Panc1 (cell line): ENCODE results near the gene EYS. TPM values are rescaled to one million over a fixed set of nuclear protein-coding genes. Genes with fewer than 3 reads are reported as not detected.

Experiments used
- ATAC-seq: fragments of 200-7000 bp; cut with Tn5 transposase; 2 replicates; pipeline ENCODE4 v1.9.1; 2020; ENCODE audit warnings: mild to moderate bottlenecking, moderate library complexity
- BruUV-seq: library from RNA; stranded (reverse); fragments of 400-500 nt; replicated peaks from 2 replicates; lab custom pipeline; 2021; lab: Mats Ljungman, UMichigan
- CTCF ChIA-PET: fragments of 300-600 bp; sonication (Branson Sonifier 250); formaldehyde crosslinking; loops from one replicate; lab custom pipeline; 2022; ENCODE audit warnings: antibody characterized with exemption; lab: Charles Lee
- POLR2A ChIA-PET: fragments of 300-600 bp; sonication (Branson Sonifier 250); formaldehyde crosslinking; loops from one replicate; lab custom pipeline; 2022; ENCODE audit warnings: antibody characterized with exemption; lab: Charles Lee
- DNase-seq: peaks from one replicate; pipeline ENCODE4 v3.0.0-alpha.2; 2010; ENCODE audit warnings: low read depth, low spot score
- H3K27ac ChIP-seq: 2 replicates; pipeline ENCODE4 v1.5.1; 2011; ENCODE audit warnings: mild to moderate bottlenecking, low read length, inconsistent platforms
- H3K27me3 ChIP-seq: fragments of 200-500 bp; sonication (Bioruptor generic); 2 replicates; pipeline ENCODE4 v1.6.0; 2014; ENCODE audit warnings: low read length, inconsistent platforms; ENCODE audit not compliant: control insufficient read depth, insufficient read depth
- H3K36me3 ChIP-seq: fragments of 200-500 bp; sonication (Bioruptor generic); 2 replicates; pipeline ENCODE4 v1.5.1; 2014; ENCODE audit warnings: inconsistent platforms, mild to moderate bottlenecking, low read length, moderate library complexity; ENCODE audit not compliant: control insufficient read depth, insufficient read depth
- H3K4me1 ChIP-seq: 2 replicates; pipeline ENCODE4 v1.5.1; 2011; ENCODE audit warnings: inconsistent platforms, mild to moderate bottlenecking, low read length, moderate library complexity; ENCODE audit not compliant: control insufficient read depth, insufficient read depth
- H3K4me3 ChIP-seq, 2 experiments: 2 replicates each; pipeline ENCODE4 v1.5.1; 2011 to 2012; ENCODE audit warnings: low read depth in 2 of 2, low read length in 2 of 2, mild to moderate bottlenecking in 2 of 2, inconsistent platforms in 1 of 2, moderate library complexity in 1 of 2
- H3K9me3 ChIP-seq: fragments of 200-500 bp; sonication (Bioruptor generic); 2 replicates; pipeline ENCODE4 v1.5.1; 2014; ENCODE audit warnings: low read depth, mild to moderate bottlenecking, inconsistent platforms, low read length, moderate library complexity; ENCODE audit not compliant: control insufficient read depth, insufficient read depth
- POLR2AphosphoS5 ChIP-seq: IDR thresholded peaks from 2 replicates; pipeline ENCODE4 v1.6.1; 2012; ENCODE audit warnings: mild to moderate bottlenecking, low read depth, low read length, moderate library complexity
- SIN3A ChIP-seq: IDR thresholded peaks from 2 replicates; pipeline ENCODE4 v1.6.1; 2012; ENCODE audit warnings: low read depth, mild to moderate bottlenecking, low read length, moderate library complexity, borderline replicate concordance; ENCODE audit not compliant: insufficient read depth
- TCF7L2 ChIP-seq: IDR thresholded peaks from 2 replicates; pipeline ENCODE4 v1.6.1; 2011; ENCODE audit warnings: mild to moderate bottlenecking, low read depth, low read length, inconsistent platforms
- in situ Hi-C: cut with HindIII; loops from 2 replicates; pipeline ENCODE4 v1.10.0; 2016; ENCODE audit warnings: low sequenced_read_pairs, low pct_unique_long_range_greater_than_20kb
- intact Hi-C: fragments of 100-400 bp; cut with micrococcal nuclease; formaldehyde crosslinking; loops from one replicate; pipeline ENCODE4 v1.10.0; 2022; ENCODE audit not compliant: unreplicated experiment
- total RNA-seq: library from RNA; stranded (reverse); gene quantifications from one replicate; pipeline ENCODE4 v1.2.1, GENCODE V29; 2021; ENCODE audit not compliant: unreplicated experiment
- TF ChIP-seq, protein P1 (sequence below), 2 experiments: IDR thresholded peaks; 2 replicates each; pipeline ENCODE4 v1.6.1; 2011 to 2012; ENCODE audit warnings: low read depth in 2 of 2, control low read depth in 1 of 2, low read length in 1 of 2, mild to moderate bottlenecking in 1 of 2, moderate library complexity in 1 of 2; ENCODE audit not compliant: insufficient read depth in 1 of 2
- TF ChIP-seq, protein P2 (sequence below): fragments of 450-650 bp; IDR thresholded peaks from 2 replicates; pipeline ENCODE4 v1.5.1; 2017; ENCODE audit warnings: mild to moderate bottlenecking

EYS gene
- total RNA-seq, 1 experiment from 2014 or later: not detected

DNA sequence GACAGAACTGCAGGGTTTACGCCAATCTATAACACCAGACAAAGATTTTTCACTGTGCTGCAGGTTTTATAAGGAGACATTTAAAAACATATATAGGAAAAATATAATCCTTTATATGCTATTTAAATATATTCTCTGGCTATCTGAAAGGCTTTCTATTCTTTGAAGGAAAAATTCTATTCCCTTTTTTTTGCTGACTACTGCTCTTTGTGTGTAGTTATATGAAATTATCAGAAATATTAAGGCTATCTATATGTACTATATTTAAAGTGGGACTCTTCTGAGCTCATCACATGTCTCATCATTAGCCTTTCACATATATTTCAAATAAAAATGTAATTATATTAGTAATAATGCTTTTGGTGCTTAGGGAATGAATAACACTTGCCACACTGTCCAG, 930.7 kb downstream of the EYS start:
- Histone ChIP-seq H3K27me3 (no peaks in the 10 kb centered on the region), H3K36me3 (no peaks in the 10 kb centered on the region), H3K27ac (no peak overlapping the region), H3K4me1 (no peaks in the 10 kb centered on the region), H3K9me3 (0 out of 2 replicates have a peak, but pooled peaks cover 5% of the 10 kb centered on the region), H3K4me3 (no peak overlapping the region)
- ATAC-seq (no peak), DNase-seq (no peak)
- CTCF ChIA-PET: no interaction called here
- TF ChIP-seq, protein P1, sequence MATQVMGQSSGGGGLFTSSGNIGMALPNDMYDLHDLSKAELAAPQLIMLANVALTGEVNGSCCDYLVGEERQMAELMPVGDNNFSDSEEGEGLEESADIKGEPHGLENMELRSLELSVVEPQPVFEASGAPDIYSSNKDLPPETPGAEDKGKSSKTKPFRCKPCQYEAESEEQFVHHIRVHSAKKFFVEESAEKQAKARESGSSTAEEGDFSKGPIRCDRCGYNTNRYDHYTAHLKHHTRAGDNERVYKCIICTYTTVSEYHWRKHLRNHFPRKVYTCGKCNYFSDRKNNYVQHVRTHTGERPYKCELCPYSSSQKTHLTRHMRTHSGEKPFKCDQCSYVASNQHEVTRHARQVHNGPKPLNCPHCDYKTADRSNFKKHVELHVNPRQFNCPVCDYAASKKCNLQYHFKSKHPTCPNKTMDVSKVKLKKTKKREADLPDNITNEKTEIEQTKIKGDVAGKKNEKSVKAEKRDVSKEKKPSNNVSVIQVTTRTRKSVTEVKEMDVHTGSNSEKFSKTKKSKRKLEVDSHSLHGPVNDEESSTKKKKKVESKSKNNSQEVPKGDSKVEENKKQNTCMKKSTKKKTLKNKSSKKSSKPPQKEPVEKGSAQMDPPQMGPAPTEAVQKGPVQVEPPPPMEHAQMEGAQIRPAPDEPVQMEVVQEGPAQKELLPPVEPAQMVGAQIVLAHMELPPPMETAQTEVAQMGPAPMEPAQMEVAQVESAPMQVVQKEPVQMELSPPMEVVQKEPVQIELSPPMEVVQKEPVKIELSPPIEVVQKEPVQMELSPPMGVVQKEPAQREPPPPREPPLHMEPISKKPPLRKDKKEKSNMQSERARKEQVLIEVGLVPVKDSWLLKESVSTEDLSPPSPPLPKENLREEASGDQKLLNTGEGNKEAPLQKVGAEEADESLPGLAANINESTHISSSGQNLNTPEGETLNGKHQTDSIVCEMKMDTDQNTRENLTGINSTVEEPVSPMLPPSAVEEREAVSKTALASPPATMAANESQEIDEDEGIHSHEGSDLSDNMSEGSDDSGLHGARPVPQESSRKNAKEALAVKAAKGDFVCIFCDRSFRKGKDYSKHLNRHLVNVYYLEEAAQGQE (IDR thresholded peaks at IDR 0.05; ENCODE audit: insufficient read depth in 1 of 2, low read depth in 2 of 2, low read length in 1 of 2): no peak
- TF ChIP-seq, protein P2, sequence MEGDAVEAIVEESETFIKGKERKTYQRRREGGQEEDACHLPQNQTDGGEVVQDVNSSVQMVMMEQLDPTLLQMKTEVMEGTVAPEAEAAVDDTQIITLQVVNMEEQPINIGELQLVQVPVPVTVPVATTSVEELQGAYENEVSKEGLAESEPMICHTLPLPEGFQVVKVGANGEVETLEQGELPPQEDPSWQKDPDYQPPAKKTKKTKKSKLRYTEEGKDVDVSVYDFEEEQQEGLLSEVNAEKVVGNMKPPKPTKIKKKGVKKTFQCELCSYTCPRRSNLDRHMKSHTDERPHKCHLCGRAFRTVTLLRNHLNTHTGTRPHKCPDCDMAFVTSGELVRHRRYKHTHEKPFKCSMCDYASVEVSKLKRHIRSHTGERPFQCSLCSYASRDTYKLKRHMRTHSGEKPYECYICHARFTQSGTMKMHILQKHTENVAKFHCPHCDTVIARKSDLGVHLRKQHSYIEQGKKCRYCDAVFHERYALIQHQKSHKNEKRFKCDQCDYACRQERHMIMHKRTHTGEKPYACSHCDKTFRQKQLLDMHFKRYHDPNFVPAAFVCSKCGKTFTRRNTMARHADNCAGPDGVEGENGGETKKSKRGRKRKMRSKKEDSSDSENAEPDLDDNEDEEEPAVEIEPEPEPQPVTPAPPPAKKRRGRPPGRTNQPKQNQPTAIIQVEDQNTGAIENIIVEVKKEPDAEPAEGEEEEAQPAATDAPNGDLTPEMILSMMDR: no peak
- TF ChIP-seq TCF7L2 (no peak), SIN3A (no peak), POLR2AphosphoS5 (no peak)
- BruUV-seq: no TSS peak
- in situ Hi-C loops (no loop called here), intact Hi-C loops (no loop called here)
- POLR2A ChIA-PET: no interaction called here

DNA sequence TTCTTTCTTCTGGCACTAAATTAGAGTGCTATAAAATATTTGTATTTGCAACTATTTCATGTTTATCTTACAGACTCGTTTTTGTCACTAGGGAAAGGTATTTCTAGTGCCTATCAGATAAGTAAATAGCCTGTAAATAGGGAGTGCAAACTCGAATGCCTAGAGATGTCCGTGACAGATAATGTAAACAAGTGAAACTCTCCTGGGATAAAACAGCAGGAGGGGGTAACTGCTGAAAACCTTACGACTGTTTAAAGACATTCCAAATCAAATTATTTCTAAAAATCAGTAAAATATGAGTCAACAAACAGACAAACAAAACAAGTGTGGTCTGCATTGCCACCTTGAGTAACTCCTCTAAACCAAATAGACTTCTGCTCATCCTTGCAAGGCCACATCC, 932.1 kb downstream of the EYS start:
- intact Hi-C loops (no loop called here), in situ Hi-C loops (no loop called here)
- Histone ChIP-seq H3K4me3 (no peak overlapping the region), H3K27me3 (no peaks in the 10 kb centered on the region), H3K27ac (no peak overlapping the region), H3K36me3 (no peaks in the 10 kb centered on the region), H3K9me3 (0 out of 2 replicates have a peak, but pooled peaks cover 5% of the 10 kb centered on the region), H3K4me1 (no peaks in the 10 kb centered on the region)
- ATAC-seq (no peak), DNase-seq (no peak)
- CTCF ChIA-PET: no interaction called here
- POLR2A ChIA-PET: no interaction called here
- TF ChIP-seq, protein P1 (IDR thresholded peaks at IDR 0.05; ENCODE audit: insufficient read depth in 1 of 2, low read depth in 2 of 2, low read length in 1 of 2): no peak
- no peak for TF ChIP-seq SIN3A
- no peak for TF ChIP-seq POLR2AphosphoS5
- TF ChIP-seq, protein P2: no peak
- no peak; the same call in 1 of the 2 replicates for TF ChIP-seq TCF7L2
- BruUV-seq: no TSS peak
